ENCODE results near the gene MTA3.

The MTA3 gene

GRCh38 chr2:42756966-42757513, 188.6 kb downstream of the MTA3 start:
- H3K27ac Mint-ChIP-seq (ENCODE audit: low read depth): no peak overlapping the region
- H3K4me3 Mint-ChIP-seq: no peak overlapping the region
- ATAC-seq (replicated peaks; ENCODE audit: extremely low read depth, poor library complexity, severe bottlenecking) (no peak), DNase-seq (ENCODE audit: low spot score in 2 of 2) (no peak)
- H3K27me3 Mint-ChIP-seq: no peaks in the 10 kb centered on the region
- H3K36me3 Mint-ChIP-seq (ENCODE audit: insufficient read depth): peaks cover 1% of the 10 kb centered on the region
- no peaks in the 10 kb centered on the region for H3K9me3 Mint-ChIP-seq
- peaks cover 5% of the 10 kb centered on the region for H3K4me1 Mint-ChIP-seq

- H3K4me1 Mint-ChIP-seq: peaks cover 5% of the 10 kb centered on the region
- no peak for ATAC-seq (replicated peaks; ENCODE audit: extremely low read depth, poor library complexity, severe bottlenecking)
- no peaks in the 10 kb centered on the region for H3K27me3 Mint-ChIP-seq
- DNase-seq (ENCODE audit: low spot score in 2 of 2): no peak
- H3K9me3 Mint-ChIP-seq: no peaks in the 10 kb centered on the region
- H3K4me3 Mint-ChIP-seq: no peak overlapping the region
- H3K27ac Mint-ChIP-seq (ENCODE audit: low read depth): no peak overlapping the region
- H3K36me3 Mint-ChIP-seq (ENCODE audit: insufficient read depth): peaks cover 1% of the 10 kb centered on the region
Measured at GRCh38 chr2:42757981-42758740, 189.7 kb downstream of the MTA3 start.

- no peak overlapping the region for H3K4me3 Mint-ChIP-seq
- H3K27ac Mint-ChIP-seq (ENCODE audit: low read depth): no peak overlapping the region
- no peaks in the 10 kb centered on the region for H3K9me3 Mint-ChIP-seq
- ATAC-seq (replicated peaks; ENCODE audit: extremely low read depth, poor library complexity, severe bottlenecking): no peak
- DNase-seq (ENCODE audit: low spot score in 2 of 2): no peak
- H3K4me1 Mint-ChIP-seq: peaks cover 5% of the 10 kb centered on the region
- peaks cover 1% of the 10 kb centered on the region for H3K36me3 Mint-ChIP-seq (ENCODE audit: insufficient read depth)
- H3K27me3 Mint-ChIP-seq: no peaks in the 10 kb centered on the region
Measured at GRCh38 chr2:42758751-42759150, 190.3 kb downstream of the MTA3 start.

DNA sequence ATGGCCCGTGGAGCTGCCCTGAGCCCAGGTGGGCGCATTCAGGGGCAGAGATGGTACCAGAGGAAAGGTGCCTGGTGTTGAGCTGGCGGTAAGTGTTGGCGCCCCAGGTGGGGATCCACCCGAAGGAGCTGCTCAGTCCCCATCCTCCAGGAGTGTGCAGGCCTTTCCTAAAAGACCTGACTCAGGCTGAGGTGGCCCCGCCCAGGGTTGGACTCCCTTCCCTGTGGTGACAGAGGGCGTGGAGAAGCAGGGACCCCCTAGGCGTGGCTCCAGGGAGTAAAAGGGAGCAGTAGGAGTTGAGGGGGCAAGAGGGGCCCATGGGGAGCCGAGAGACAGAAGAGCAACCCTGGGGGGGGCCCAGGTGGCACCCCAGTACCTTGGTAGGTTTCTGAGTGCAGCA, 193.1 kb downstream of the MTA3 start:
- ATAC-seq (replicated peaks; ENCODE audit: extremely low read depth, poor library complexity, severe bottlenecking) (no peak), DNase-seq (ENCODE audit: low spot score in 2 of 2) (no peak)
- H3K27ac Mint-ChIP-seq (ENCODE audit: low read depth): no peak overlapping the region
- H3K9me3 Mint-ChIP-seq: no peaks in the 10 kb centered on the region
- H3K4me1 Mint-ChIP-seq: peaks cover 5% of the 10 kb centered on the region
- no peaks in the 10 kb centered on the region for H3K27me3 Mint-ChIP-seq
- H3K4me3 Mint-ChIP-seq: no peak overlapping the region
- H3K36me3 Mint-ChIP-seq (ENCODE audit: insufficient read depth): no peaks in the 10 kb centered on the region

GRCh38 chr2:42762155-42762554, 193.7 kb downstream of the MTA3 start:
- no peaks in the 10 kb centered on the region for H3K36me3 Mint-ChIP-seq (ENCODE audit: insufficient read depth)
- peaks cover 5% of the 10 kb centered on the region for H3K4me1 Mint-ChIP-seq
- ATAC-seq (replicated peaks; ENCODE audit: extremely low read depth, poor library complexity, severe bottlenecking) (no peak), DNase-seq (ENCODE audit: low spot score in 2 of 2) (no peak)
- H3K4me3 Mint-ChIP-seq: no peak overlapping the region
- no peak overlapping the region for H3K27ac Mint-ChIP-seq (ENCODE audit: low read depth)
- no peaks in the 10 kb centered on the region for H3K27me3 Mint-ChIP-seq
- no peaks in the 10 kb centered on the region for H3K9me3 Mint-ChIP-seq

- Mint-ChIP-seq H3K27ac (ENCODE audit: low read depth) (no peak overlapping the region), H3K9me3 (no peaks in the 10 kb centered on the region), H3K4me1 (peaks cover 5% of the 10 kb centered on the region), H3K4me3 (no peak overlapping the region), H3K36me3 (ENCODE audit: insufficient read depth) (no peaks in the 10 kb centered on the region), H3K27me3 (no peaks in the 10 kb centered on the region)
- DNase-seq (ENCODE audit: low spot score in 2 of 2) (no peak), ATAC-seq (replicated peaks; ENCODE audit: extremely low read depth, poor library complexity, severe bottlenecking) (no peak)
Measured at GRCh38 chr2:42762823-42763804, 194.7 kb downstream of the MTA3 start.

DNA sequence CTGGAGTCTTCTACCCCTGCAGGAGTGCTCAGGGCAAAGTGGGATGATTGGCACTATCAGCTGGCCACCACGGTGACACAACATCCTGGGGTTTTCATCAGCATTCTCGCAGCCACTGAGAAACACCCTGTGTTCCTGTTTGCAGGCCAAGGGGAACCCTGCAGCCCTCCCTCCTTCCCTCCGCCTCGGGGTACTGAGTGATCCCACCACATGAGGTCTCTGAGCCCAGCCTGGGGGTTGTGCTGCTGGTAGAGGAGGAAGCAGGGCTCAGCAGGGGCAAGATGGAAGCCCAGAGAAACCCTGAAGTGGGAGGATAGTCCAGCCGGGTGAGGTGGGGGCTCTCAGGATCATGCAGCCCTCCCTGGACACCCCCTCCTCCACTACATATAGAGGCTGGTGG, 195.7 kb downstream of the MTA3 start, which contains the start of gene OXER1:
TSS of gene OXER1 (minus strand) at position 40 of the 400 bp plus-strand sequence. CDS start 73 bp downstream, outside the sequence.
- Mint-ChIP-seq H3K9me3 (no peaks in the 10 kb centered on the region), H3K27me3 (no peaks in the 10 kb centered on the region), H3K4me3 (no peak within 1 kb of the TSS), H3K4me1 (peaks cover 5% of the 10 kb centered on the region), H3K36me3 (ENCODE audit: insufficient read depth) (no peaks in the 10 kb centered on the region), H3K27ac (ENCODE audit: low read depth) (no peak within 1 kb of the TSS)
- no peak for ATAC-seq (replicated peaks; ENCODE audit: extremely low read depth, poor library complexity, severe bottlenecking)
- no peak for DNase-seq (ENCODE audit: low spot score in 2 of 2)

- peaks cover 5% of the 10 kb centered on the region for H3K4me1 Mint-ChIP-seq
- H3K9me3 Mint-ChIP-seq: no peaks in the 10 kb centered on the region
- no peaks in the 10 kb centered on the region for H3K36me3 Mint-ChIP-seq (ENCODE audit: insufficient read depth)
- no peak overlapping the region for H3K27ac Mint-ChIP-seq (ENCODE audit: low read depth)
- DNase-seq (ENCODE audit: low spot score in 2 of 2): no peak
- H3K4me3 Mint-ChIP-seq: no peak overlapping the region
- no peak for ATAC-seq (replicated peaks; ENCODE audit: extremely low read depth, poor library complexity, severe bottlenecking)
- no peaks in the 10 kb centered on the region for H3K27me3 Mint-ChIP-seq
Measured at GRCh38 chr2:42764901-42765300, 196.5 kb downstream of the MTA3 start.

GRCh38 chr2:42765686-42766085, 197.3 kb downstream of the MTA3 start:
- DNase-seq (ENCODE audit: low spot score in 2 of 2): no peak
- Mint-ChIP-seq H3K9me3 (no peaks in the 10 kb centered on the region), H3K27me3 (no peaks in the 10 kb centered on the region), H3K4me3 (no peak overlapping the region), H3K4me1 (peaks cover 5% of the 10 kb centered on the region), H3K36me3 (ENCODE audit: insufficient read depth) (no peaks in the 10 kb centered on the region), H3K27ac (ENCODE audit: low read depth) (no peak overlapping the region)
- no peak for ATAC-seq (replicated peaks; ENCODE audit: extremely low read depth, poor library complexity, severe bottlenecking)

DNA sequence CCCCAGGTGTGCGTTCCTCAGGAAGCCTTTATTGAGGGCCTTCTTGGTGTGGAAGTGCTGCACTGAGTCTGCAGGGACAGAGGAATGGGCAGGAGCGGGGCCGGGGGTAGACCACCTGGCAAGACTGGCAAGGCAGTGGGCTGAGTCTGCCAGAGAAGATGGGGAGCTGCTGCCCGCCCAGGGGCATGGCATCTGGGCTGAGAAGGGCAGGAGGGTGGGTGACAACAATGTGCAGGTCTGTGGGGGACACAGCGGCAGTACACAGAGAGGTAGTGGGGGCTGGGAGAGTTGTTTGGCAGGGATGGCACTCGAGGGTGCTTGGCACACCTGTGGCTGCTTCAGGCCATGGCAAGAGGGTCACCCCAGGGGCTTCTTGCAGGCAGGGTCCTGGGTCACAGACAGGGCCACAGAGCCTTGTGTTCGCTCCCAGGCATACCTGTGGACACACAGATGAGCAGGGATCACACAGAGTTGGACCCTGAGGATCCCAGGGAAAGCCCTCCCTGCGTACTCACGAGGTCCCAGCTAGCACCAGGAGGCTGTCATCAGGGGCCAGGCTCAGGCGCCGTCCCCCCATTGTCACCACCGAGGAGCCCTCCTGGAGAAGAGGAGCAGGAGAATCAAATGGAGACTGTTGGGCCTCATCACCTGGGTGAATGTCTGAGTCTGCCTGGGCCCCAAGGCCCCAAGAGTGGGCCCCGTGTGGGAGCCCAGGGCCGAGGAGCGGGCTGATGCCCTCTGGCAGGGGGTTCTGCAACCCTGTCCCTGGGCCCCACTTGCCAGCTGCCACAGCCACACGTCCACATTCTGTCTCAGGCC, 198.9 kb downstream of the MTA3 start:
- Mint-ChIP-seq H3K4me1 (no peaks in the 10 kb centered on the region), H3K36me3 (ENCODE audit: insufficient read depth) (no peaks in the 10 kb centered on the region), H3K27ac (ENCODE audit: low read depth) (peak overlapping the region; percentile 75), H3K9me3 (no peaks in the 10 kb centered on the region), H3K4me3 (no peak overlapping the region), H3K27me3 (no peaks in the 10 kb centered on the region)
- no peak for DNase-seq (ENCODE audit: low spot score in 2 of 2)
- ATAC-seq (replicated peaks; ENCODE audit: extremely low read depth, poor library complexity, severe bottlenecking): no peak

DNA sequence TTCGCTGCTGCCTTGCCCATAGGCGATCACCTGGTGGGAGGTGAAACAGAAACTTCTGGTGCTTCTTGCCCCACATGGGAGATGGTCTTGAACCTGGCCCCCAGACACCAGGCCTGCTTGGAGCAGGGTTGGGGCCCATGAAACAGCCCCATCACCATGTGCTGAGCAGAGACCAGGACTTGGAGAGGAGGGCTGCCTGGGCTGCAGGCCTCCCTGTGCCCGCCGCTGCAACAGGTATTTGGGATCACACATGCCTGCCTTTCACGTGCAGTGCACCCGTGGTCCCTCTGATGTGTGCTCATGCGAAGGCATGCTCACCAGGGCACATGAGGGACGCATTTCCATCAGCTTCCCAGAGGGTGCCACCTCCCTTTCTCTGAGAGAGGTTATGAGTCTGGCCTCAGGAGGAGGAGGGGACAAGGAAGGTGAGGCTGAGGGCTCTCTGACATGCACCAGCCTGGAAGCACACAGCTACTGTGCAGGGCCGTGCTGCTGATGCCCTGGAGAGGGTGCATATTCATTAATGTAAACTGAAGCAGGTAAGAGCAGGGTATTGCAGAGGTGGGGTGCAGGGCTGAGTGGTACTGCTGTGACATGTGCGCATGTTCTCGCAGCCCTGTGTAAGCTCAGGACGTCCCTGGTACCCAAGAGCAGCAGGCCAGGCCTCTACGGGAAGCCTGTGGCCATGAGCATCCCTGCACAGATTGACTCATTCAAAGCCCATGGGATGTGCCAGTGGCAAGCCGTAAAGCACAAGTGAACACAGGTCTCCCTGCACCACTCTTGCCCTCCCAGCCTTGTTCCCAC, 199.7 kb downstream of the MTA3 start:
- no peak for ATAC-seq (replicated peaks; ENCODE audit: extremely low read depth, poor library complexity, severe bottlenecking)

More for the DNA sequence above, 199.7 kb downstream of the MTA3 start:
- no peaks in the 10 kb centered on the region for H3K4me1 Mint-ChIP-seq
- no peaks in the 10 kb centered on the region for H3K27me3 Mint-ChIP-seq
- H3K36me3 Mint-ChIP-seq (ENCODE audit: insufficient read depth): no peaks in the 10 kb centered on the region
- no peaks in the 10 kb centered on the region for H3K9me3 Mint-ChIP-seq
- no peak for DNase-seq (ENCODE audit: low spot score in 2 of 2)
- H3K27ac Mint-ChIP-seq (ENCODE audit: low read depth): no peak overlapping the region
- no peak overlapping the region for H3K4me3 Mint-ChIP-seq
